GM18909 (cell line): ENCODE measurements around the gene RNF180.
A peak's percentile ranks its signal among the peaks of the same experiment; 100 is the strongest.
"Not testable (repeated sequence)": the region's sequence is repeated elsewhere in the genome, so short reads cannot be mapped to it uniquely, and the experiment has no call there.

Experiments used
- ATAC-seq: cut with Tn5 transposase; IDR thresholded peaks from one replicate; pipeline ENCODE4 v1.9.1; 2021; ENCODE audit warnings: mild to moderate bottlenecking; ENCODE audit not compliant: unreplicated experiment, poor library complexity

The RNF180 gene

DNA sequence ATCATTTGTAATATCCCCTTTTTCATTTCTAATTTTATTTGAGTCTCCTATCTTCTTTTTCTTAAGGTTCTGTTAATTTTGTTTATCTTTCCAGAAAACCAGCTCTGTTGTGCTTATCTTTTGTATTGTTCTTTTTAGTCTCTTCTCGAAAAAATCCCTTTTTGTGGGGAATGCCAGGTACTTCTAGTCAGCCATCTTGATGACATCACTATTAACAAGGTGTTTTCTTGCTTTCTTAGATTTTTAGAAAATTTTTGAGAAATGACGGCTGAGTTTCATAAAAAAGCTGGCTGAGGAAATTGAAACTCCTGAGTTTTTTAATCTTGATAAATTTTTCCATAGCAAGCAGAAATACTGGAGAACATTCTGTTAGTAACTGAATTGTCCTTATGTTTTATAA, 10.7 kb downstream of the RNF180 start:
- ATAC-seq: no peak

DNA sequence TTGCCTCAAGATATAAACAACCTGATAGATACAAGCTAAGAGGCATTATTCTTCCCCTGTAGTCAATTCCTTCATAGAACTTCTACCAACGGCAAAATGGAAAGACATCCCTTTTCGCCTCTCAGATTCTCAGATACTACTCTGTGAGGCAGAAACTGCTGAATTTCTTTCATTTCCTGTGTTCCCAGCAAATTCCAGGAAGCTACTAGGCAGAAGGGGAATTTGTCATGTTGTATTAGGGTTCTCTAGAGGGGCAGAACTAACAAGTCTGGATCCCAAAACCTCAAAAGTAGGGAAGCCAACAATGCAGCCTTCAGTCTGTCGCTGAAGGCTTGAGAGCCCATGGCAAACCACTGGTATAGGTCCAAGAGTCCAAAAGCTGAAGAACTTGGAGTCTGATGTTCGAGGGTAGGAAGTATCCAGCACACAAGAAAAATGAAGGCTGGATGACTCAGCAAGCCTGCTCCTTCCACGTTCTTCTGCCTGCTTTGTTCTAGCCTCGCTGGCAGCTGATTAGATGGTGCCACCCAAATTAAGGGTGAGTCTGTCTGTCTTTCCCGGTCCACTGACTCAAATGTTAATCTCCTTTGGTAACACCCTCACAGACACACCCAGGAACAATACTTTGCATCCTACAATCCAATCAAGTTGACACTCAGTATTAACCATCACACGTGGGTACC, 15.2 kb downstream of the RNF180 start:
- ATAC-seq: no peak

DNA sequence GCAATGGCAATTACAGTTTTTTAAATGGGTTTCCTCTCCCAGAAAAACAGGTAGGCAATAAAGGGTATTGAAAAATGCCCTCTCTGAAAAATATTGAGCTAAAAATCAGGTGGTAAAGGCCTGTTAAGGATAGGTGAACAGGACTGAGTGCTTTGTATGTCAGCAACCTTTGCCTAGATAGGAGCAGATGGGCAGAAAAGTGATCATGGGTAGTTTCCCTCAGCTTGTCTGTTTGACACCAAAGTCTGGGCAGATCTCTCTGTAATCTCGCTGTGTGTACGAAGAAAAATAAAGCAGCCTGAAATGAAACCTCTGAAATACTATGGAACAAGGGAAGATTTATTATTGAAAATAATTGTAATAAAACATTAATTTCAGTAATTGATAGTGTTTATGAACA, 15.8 kb downstream of the RNF180 start:
- no peak for ATAC-seq

DNA sequence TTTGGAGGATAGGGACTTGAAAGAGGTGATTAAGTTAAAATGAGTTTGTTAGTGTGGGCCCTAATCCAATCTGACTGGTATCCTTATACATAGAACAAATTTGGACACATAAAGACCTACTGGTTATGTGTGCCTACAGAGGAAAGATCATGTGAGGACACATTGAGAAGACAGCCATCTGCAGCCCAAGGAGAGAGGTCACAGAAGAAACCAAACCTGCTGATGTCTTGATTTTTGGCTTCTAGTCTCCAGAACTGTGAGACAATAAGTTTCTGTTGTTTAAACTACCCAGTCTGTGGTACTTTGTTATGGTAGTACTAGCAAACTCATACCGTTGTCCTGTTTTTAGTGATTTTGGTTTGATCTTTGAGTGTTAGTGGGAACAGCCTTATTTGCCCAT, 18.3 kb downstream of the RNF180 start:
- ATAC-seq: no peak

DNA sequence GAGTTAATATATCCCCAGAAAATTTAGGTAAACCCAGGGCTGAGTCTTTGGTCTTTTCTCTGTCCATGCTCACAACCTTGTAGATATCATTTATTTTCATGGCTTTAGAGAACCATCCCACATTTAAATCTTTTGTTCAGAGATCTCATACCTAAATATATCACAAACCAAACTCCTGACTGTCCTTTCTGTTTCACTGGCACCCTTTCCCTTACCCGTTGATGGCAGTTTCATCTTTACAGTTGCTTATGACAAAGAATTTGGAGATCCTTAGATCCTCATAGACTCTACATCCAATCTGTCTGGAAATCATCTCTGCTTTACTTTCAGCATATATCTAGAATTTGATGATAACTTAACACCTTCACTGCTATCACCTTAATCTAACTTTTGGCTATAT, 19.2 kb downstream of the RNF180 start:
- no peak for ATAC-seq

DNA sequence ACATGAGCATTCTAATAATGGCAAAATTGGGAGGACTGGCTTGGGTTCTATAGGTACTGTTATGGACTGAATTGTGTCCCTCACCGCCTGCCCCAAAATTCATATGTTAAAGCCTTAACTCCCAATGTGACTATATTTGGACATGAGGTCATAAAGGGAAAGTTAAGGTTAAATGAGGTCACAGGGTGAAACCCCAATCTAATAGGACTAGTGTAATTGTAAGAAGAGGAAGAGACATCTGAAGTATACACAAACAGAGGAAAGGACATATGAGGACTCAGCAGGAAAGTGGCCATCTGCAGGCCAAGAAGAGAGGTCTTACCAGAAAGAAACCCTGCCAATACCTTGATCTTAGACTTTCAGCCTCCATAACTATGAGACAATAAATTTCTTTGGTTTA, 23.1 kb downstream of the RNF180 start:
- no peak for ATAC-seq

DNA sequence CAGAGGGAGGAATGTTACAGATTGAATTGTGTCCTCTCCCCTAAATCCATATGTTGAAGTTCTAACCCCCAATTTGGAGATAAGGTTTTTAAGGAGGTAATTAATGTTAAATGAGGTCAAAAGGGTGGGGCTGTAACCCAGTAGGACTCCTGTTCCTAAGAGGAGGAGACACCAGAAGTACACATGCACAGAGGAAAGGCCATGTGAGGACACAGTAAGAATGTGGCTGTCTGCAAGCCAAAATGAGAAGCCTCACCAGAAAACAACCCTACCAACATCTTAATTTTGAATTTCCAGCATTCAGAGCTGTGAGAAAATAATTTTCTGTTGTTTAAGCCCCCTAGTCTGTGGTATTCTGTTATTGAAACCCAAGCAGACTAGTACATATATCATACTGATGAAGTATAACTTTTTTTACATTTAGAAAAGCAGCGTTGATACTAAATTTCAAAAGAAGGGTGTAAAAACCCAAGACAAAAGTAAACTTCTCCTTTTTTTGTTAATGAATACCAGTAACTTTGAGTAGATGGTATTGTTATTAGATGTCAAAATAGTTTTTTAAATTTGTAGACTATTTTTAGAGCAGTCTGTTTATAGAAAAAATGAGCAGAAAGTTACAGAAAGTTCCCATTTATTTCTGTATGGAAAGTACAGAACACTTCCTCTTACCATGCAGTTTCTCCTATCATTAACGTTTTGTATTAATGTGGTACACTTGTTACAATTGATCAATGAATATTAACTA, 25.1 kb downstream of the RNF180 start:
- peak; percentile 39 for ATAC-seq

DNA sequence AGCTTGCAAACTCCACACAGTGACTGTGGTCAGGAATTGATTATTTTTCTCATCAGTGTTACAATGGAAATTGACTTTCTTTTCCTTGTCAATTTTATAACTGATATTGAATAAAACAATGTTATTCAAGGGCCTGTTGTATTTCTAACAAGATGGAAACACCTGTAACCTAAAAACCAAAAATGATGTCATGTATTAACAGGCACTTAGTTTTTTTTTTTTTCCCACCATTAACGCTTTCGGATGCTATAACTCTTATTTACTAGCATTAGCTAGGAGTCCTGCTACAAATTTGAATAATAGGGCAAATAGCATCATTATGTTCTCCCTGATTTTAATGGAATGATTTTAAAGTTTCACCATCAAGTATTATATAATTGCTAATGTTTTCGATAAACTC, 30.3 kb downstream of the RNF180 start:
- no peak for ATAC-seq

DNA sequence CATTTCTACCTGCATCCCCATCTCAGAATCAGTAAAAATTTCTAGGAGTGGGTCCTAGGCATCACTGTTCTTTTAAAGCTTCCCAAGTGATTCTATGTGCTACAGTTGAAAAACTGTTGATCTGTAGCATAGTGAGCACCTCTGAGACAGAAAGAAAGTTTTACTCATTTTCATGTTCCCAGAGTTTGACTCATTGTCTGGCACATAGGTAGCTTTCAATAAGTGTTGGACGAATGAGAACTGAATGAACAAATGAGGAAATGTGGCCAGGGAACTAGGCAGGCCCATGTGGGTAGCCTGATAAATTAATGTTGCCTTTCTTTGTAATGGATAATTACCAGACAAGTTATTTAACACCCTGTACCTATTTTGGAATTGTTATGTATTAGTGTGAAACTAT, 33.8 kb downstream of the RNF180 start:
- ATAC-seq: no peak

DNA sequence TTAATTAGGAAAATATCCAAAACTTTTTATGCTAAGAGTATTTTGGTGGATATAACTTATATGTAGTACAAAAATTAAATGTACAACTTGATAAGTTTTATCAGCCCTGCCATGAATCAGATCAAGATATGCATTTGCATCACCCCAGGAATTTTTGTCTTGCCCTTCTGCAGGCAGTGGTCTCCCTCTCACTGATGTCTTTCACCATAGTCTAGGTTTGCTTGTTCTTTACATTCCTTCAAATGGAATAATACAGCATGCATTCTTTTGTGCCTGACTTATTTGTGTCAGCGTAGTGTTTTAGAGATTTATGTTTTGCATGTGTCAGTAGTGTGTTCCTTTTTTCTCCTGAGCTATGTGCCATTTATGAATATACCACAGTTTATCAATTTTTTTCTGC, 36.4 kb downstream of the RNF180 start:
- no peak for ATAC-seq

DNA sequence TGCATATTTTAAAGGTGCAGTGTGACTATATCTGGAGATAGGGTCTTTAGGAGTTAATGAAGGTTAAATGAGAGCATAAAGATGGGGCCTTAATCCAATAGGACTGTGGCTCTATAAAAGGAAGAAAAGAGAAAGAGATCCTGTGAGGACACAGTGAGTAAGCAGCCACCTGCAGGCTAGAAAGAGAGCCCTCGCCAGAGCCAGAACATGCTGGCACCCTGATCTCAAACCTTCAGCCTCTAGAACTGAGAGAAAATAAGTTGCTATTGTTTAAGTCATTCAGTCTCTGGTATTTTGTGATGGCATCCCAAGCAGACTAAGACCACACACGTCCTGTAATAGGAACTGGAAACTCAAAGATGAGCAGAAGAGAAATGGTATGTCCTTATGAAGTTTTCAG, 41.0 kb downstream of the RNF180 start:
- ATAC-seq: no peak

DNA sequence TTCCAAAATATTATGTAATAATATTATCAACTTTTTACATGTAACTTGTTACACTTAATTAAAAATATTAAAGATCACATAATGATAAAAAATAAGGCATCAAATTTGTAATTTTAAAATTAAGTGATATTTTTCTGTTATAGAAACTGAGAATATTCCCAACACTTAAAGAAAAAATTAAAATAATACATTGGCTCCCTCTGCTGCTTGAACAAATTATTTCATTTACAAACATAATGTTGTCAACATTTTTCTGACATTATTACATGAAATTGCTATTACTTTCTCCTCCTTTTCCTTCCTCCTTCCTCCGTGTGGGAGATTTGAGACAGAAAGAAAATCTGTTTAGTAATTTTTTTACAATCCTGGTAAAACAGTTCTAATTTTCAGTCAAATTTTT, 42.3 kb downstream of the RNF180 start:
- no peak for ATAC-seq

DNA sequence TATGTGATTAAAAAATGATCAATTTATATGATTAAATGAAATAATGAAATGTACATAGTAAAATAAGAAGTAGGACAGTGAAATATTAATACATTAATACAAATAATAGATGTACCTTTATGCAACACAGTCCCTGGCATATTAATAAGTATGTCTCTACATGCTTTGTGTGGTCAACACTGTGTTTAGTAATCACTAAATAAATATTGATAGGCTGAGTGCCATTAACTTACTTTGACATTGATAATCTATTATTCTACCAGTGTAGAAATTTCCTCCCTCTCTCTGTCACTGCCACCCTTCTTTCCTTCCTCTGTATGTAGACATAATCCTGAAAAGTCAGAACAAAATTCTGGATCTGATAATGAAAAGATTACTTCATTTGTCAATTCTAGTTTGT, 43.7 kb downstream of the RNF180 start:
- no peak for ATAC-seq

DNA sequence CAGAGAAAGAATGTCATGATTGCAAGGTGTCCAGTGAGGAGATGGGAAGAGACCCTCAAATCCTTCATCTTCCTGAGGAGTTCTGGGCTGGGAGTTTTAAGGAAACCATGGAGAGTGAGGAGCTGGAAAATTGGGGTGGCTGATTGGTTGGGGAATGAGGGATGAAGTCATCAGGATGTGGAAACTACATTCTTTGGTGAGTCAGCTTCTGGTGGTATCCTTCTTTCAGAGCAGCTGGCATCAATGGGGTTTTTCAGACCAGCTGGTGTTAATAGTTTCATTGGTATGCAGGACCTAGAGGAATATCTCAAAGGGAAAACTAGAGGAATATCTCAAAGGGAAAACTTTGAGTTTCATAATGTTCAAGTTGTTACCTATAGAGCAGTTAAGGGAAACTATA, 45.2 kb downstream of the RNF180 start:
- no peak for ATAC-seq

DNA sequence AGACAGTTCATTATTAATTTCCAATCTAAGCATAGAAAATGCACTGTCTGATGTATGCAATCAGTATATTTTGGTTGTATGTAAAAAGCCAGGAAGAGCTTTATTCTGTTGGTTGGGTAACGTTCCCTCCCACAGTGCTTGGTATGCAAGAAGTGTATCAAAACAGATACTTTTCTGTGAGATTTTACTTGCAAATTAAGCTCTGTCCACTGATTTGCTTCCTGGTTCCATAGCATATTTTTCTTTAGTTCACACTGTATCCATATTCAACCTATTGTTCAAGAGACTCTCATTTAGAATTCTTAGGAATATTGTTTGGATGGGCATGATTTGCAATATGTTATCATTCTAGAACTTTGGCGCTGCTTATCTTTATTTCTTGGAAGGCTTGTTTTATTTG, 47.4 kb downstream of the RNF180 start:
- ATAC-seq: no peak

DNA sequence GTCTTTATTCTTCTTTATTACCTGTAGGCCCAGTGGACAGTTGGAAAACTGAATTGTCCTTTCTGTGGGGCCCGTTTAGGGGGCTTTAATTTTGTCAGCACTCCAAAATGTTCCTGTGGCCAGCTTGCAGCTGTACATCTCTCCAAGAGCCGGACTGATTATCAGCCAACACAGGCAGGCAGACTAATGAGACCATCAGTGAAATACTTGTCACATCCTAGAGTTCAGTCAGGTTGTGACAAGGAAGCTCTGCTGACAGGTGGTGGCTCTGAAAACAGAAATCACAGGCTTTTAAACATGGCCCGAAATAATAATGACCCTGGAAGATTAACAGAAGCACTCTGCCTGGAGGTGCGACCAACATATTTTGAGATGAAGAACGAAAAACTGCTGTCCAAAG, 47.9 kb downstream of the RNF180 start:
- no peak for ATAC-seq

DNA sequence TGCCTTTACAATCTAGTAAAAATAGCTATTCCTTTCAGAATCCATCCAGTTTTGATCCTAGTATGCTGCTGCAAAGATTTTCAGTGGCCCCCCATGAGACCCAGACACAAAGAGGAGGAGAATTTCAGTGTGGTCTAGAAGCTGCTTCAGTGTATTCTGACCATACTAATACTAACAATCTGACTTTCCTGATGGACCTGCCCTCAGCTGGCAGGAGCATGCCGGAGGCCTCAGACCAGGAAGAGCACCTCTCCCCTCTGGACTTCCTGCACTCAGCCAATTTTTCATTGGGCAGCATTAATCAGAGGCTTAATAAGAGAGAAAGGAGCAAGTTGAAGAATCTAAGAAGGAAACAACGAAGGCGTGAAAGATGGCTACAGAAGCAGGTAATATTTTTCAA, 48.5 kb downstream of the RNF180 start:
- ATAC-seq: no peak

DNA sequence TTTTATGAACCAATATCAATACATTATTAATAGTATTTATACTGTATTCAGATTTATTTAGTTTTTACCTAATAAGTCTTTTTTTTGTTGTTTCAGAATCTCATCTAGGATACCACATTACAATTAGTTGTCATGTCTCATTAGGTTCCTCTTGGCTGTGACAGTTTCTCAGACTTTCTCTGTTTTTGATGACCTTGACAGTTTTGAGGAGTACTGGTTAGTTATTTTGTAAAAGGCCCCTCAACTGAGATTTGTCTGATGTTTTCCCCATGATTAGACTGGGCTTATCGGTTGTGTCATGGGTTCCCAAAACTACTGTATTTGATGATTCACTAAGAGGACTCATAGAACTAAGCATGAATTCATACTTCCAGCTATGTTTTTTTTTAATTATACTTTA, 56.3 kb downstream of the RNF180 start:
- ATAC-seq: no peak

DNA sequence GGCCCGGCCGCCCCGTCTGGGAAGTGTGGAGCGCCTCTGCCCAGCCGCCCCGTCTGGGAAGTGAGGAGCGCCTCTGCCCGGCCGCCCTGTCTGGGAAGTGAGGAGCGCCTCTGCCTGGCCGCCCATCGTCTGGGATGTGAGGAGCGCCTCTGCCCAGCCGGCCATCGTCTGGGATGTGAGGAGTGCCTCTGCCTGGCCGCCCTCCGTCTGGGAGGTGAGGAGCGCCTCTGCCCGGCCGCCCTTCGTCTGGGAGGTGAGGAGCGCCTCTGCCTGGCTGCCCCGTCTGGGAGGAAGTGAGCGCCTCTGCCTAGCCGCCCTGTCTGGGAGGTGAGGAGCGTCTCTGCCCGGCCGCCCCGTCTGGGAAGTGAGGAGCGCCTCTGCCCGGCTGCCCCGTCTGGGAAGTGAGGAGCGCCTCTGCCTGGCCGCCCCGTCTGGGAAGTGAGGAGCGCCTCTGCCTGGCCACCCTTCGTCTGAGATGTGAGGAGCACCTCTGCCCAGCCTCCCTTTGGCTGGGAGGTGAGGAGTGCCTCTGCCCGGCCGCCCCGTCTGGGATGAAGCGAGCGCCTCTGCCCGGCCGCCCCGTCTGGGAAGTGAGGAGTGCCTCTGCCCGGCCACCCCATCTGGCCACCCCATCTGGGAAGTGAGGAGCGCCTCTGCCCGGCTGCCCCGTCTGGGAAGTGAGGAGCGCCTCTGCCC, 59.8 kb downstream of the RNF180 start:
- not testable (repeated sequence) for ATAC-seq

DNA sequence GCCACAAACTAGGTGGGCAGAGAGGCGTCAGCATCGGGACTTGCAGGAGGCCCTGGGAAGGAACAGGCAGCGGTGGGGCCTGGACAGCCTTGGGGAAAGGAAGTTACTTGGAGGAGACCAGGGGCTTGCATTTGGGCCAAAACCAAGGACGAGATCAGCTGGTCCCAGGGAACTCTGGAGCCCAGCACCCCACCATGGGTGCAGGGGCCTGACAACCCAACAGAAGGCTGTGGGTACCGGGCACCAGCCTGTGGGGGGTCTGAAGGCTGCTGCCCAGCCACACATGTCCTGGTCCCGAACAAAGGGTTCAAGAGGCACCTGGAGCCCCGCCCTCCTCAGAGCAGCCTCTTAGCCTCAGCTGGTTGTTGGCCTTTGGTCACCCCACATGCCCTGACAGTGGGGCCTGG, 61.5 kb downstream of the RNF180 start:
- ATAC-seq: not testable (repeated sequence)

DNA sequence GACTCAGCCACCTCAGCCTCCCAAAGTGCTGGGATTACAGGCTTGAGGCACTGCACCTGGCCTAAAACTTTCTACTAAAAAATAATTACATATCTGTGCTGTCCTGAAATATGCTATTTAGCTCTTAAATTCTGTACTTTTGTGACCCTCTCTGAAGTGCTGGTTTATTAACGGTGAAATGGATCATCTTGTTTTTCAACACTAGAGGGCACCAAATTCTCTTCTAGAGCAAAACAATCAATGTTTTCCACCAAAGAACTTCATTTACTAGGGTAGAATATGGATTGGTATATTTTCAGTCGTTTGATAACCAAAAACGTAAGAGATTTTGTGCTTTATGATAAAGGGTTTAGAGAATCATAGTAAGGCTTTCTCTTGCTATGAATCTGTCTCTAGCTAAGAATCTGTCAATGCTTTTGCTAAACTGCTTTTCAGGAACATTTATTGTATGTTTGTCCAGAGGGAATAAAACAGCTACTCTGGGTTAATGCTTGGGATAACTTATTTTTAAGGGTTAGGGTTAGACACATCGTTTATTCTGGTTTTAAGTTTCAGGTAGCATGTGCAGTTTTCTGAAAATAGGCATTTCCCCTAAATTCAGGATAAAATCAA, 63.6 kb downstream of the RNF180 start:
- ATAC-seq: peak; percentile 80
